B cell (primary cell): ENCODE measurements around the gene KCTD17.

ENCODE experiments used
- CTCF ChIP-seq: fragments of 200-600 bp; IDR thresholded peaks from one replicate; pipeline ENCODE4 v1.8.0; 2022; ENCODE audit warnings: antibody characterized with exemption, mild to moderate bottlenecking
- EZH2 ChIP-seq: IDR thresholded peaks from 2 replicates; pipeline ENCODE4 v1.6.1; 2012; ENCODE audit warnings: borderline replicate concordance, low read depth, mild to moderate bottlenecking, moderate library complexity, low read length; ENCODE audit not compliant: insufficient read depth, poor library complexity, severe bottlenecking

- TF ChIP-seq CTCF (no peak), EZH2 (no peak)
Observed at GRCh38 chr22:37075046-37075445, 23.5 kb downstream of the KCTD17 start.
